ENCODE measurements around the gene HOXB7.
A peak's percentile ranks its signal among the peaks of the same experiment; 100 is the strongest.

The HOXB7 gene

DNA sequence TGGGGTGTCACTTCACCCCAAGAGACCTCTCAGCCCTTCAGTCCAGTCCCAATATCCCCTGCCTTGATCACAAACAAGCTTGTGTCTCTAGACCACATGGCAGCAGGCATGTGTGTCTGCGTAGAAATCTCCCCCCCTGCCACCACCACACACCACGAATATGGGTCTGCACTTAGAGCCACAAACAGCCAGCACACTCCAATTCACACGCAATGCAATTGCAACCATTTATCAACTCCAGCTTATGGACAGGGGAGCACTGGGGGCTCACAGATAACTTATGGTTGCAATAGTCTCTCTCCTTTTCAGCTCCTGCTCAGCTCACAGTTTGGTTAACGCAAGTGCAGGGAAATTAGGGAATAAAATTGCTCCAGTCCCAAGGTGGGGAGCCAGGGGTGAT, 12.8 kb upstream of the HOXB7 start:
- DNase-seq (ENCODE audit: low read depth in 2 of 2): no peak

DNA sequence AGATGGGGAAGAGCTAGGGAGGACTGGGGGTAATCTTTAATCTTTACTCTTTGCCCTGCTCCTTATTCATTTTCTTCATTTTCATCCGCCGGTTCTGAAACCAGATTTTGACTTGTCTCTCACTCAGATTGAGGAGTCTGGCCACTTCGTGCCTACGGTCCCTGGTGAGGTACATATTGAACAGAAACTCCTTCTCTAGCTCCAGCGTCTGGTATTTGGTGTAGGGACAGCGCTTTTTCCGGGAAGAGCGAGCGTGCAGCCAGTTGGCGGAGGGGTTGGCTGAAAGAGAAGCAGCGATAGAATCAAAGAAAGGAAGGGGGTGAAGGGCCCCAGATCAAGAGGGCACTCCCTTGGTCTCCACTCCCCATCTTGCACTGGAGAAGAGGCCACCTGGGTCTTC, 12.0 kb upstream of the HOXB7 start:
- no peak for DNase-seq (ENCODE audit: low read depth in 2 of 2)

GRCh38 chr17:48621410-48622392, 10.9 kb upstream of the HOXB7 start:
- no peak for DNase-seq (ENCODE audit: low read depth in 2 of 2)

GRCh38 chr17:48620461-48621139, 9.8 kb upstream of the HOXB7 start:
- no peak for DNase-seq (ENCODE audit: low read depth in 2 of 2)

DNA sequence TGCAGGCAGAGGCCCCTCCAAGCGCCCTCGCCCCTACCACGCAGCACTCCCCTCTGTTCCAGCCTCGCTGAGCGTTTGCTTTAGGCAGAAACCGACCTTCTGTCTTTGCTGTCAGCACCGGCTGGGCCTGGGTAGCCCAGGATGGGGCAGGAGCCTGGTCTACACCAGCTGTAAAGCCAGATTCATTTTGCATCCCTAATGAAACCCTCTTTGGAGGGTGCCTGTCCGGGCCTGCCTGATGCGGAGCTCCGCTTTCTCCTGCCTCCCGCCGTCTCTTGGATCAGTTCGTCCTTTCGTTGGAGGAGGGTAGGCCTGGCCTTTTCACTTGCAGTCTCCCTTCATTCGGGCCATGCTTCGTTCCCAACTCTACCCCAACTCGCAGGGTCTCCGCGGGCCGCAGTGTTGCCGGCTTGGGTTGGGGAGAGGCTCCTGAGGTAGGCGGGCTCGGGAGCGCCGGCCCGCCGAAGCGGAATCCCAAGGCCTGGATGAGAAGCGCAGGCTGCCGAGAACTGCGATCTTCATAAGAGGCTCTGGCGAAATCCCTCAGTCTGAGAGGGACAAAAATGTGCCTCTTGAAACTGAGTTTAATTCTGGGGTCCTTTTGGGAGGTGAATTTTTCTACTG, 9.1 kb upstream of the HOXB7 start:
- DNase-seq (ENCODE audit: low read depth in 2 of 2): no peak

- DNase-seq (ENCODE audit: low read depth in 2 of 2): peak; percentile 80 to 83
Observed at GRCh38 chr17:48618256-48618896, 7.6 kb upstream of the HOXB7 start.

- no peak for DNase-seq (ENCODE audit: low read depth in 2 of 2)
Observed at GRCh38 chr17:48617471-48618255, 6.8 kb upstream of the HOXB7 start.

- no peak for DNase-seq (ENCODE audit: low read depth in 2 of 2)
Observed at GRCh38 chr17:48616717-48617470, 6.1 kb upstream of the HOXB7 start.

DNA sequence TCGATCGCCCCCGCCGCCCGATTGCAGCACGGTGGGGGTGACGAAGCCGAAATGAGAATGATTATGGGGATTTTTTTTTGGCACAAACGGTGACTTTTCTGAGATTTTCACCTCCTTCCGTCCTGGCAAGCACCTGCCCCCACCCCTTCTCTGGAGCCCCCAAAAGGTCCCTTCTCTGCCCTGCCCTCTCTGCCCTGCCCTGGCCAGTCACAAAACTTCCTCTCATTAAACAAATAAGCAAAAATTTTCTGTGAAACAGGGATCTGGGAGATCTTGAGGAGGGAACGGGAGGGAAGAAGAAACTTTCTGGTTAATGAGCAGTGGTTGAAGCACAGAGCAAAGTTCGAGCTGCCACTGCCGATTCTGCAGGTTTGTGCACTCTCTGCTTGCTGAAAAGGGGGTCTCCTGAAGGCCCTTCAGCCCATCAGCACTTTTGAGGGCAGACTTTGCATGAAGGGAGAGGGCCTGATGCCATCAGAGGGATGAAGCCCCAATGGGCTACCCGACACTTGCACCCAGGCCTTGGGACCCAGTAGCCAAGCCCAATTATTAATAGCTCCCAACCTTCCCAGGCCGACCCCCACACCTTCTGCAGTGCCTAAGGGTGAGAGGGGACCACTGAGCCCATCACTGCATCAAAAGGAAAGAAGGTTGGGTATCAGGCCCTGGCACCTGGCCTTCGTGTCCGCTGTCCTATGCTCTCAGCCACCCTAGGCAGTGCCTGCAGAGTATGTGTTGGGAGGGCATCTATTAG, 5.3 kb upstream of the HOXB7 start:
- DNase-seq (ENCODE audit: low read depth in 2 of 2): no peak

- no peak for DNase-seq (ENCODE audit: low read depth in 2 of 2)
Observed at GRCh38 chr17:48615047-48615962, 4.5 kb upstream of the HOXB7 start, which contains the start of gene HOXB8. Gene HOXB8 (minus strand): TSS chr17:48615292. CDS start chr17:48614704, 588 bp downstream.

DNA sequence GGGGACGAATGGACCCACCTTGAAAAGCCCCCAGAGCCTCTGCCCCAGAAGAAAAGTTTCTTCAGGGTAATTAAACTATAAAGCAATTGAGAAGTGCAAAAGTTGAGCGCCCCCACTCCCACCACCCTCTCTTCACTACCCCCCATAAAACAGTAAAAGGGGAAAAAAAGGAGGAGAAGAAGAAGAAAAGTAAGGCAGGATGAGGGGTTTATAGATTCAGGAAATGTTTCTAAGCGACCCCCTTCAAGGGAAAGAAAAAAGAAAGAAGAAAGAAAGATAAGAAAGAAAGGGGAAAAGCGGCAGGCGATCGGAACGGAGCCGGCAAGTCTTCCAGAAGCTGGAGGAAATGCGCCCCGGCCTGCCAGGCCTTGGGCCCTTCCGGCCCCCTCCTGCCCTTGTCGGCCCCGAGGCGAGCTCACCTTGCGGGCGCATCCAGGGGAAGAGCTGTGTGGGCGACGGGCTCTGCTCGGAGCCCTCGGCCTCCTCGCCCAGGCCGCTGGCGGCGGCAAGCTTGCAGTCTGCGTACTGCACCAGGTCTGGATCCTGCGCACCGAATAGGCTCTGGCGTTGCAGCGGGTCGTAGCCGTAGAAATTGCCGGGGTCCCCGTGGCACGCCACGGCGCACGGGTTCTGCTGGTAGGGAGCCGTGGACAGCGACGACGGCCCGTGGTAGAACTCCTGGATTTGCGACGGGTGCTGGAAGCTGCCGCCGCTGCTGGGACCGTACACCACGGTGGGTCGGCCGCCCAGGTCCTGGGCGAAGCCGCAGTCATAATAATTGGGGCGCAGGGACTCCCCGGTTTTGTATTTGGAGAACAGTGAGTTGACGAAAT, 3.3 kb upstream of the HOXB7 start:
- DNase-seq (ENCODE audit: low read depth in 2 of 2): no peak

DNA sequence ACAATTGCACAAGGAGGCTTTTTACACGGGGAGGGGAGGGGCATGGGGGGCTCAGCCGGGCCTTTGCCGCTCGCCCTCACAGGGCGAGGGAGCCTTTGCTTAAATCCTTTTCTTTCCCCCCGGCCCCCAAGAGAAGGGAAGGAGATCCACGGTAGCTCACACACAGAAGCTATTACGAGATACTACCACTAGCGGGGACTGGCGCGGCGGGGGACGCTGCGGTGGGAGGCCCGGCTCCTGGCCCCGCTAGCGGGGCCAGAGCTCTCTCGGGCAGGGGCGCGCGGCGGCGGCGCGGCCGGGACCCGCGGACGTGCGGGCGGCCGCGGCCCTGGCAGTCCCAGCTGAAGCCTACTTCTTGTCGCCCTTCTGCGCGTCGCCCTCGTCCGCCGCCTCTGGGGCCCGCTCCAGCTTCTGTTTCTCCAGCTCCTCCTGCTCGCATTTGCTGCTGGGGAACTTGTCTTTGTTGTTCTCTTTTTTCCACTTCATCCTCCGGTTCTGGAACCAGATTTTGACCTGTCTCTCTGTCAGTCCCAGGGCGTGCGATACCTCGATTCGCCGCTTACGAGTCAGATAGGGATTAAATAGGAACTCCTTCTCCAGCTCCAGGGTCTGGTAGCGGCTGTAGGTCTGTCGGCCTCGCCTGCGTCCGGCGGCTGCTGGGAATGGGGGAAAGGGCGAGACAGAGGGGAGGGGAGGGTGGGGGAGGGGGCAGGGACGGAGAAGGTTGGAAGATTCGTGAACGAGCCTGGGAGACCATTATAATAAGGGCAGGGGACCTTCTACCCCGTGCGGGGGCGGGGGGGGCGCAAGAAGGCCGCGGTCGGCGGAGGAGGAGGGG, 2.3 kb upstream of the HOXB7 start:
- DNase-seq (ENCODE audit: low read depth in 2 of 2): no peak

DNA sequence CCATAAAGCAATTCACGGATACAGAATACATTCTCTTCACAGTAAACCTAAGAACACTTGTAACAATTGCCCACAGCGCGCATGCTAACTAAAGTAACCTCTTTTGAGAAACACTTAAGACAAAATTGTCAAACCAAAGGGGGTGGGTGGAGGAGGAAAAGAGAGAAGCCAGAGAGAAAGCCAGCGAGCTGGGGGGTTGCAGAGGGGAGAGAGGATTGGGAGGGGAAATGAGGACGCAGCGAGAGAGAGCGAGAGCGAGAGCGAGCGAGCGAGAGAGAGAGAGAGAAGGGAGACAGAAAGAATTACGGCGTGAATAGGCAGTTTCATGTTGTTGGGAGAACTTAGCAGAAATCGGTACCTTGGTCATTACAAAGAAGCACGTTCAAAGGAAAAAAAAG, 1.6 kb upstream of the HOXB7 start:
- DNase-seq (ENCODE audit: low read depth in 2 of 2): no peak

GRCh38 chr17:48611681-48612455, 1.1 kb upstream of the HOXB7 start:
- DNase-seq (ENCODE audit: low read depth in 2 of 2): no peak

DNA sequence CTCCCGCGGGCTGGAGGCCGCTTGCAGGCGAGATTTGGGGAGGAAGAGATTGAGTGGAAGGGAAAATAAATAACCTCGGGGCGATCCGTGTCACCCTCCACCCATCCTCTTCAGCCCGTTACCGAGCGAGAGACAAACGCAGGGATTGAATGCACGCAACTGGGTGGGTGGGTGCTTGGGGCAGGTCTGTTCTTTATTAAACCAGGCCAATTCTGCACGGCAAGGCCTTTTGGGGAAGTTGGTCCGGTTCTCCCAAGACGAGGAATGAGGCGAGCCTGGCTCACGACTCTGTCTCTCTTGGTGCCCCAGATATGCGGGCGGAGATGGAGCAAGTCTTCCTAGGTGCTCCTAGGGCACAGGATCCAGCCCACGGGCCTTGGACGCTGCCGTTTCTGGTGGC, 396 bp upstream of the HOXB7 start:
- DNase-seq (ENCODE audit: low read depth in 2 of 2): no peak

DNA sequence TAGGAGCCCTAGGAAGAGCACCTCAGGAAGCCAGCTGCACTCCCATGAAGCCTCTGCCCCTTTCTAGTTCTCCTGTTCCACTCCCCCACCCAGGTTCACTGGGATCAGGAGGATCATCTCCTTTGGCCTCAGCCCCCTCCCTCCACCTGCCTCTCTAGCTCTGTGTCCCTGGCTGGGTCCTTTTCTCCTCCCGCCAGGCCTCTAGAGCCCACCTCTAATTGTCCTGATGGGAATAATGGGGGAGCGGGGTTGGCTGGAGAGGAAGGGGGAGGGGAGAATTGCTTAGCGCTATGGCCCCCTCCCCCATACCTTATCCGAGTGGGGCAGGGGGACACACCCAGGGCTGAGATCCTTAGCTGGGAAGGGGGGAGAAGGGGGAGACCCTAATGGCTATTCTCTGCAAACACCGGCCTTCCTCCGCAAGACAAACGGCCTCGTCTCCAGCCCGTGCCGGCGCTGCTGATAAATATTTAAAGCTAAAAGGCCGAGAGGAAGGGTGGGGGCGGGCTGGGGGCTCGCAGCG, 997 bp downstream of the HOXB7 start:
- DNase-seq (ENCODE audit: low read depth in 2 of 2): no peak

Data from stimulated activated CD4-positive, alpha-beta T cell treated with anti-CD3 and anti-CD28 coated beads, Interleukin-1b, Interleukin-23, amount 100 ng/mL, for 4 hours (primary cell).